HepG2 (cell line): Measurements from ENCODE around the gene SFXN5. TPM values are rescaled to one million over a fixed set of nuclear protein-coding genes. Genes with fewer than 3 reads are reported as not detected.

Source experiments
- AKNA ChIP-seq: sonication (generic); formaldehyde crosslinking; IDR thresholded peaks from 2 replicates; pipeline ENCODE4 v1.4.0; 2020; ENCODE audit warnings: missing genetic modification reagents, borderline replicate concordance
- ATF7 ChIP-seq, 2 experiments: fragments of 450-650 bp in 1 of 2; sonication (generic) in 1 of 2; formaldehyde crosslinking in 1 of 2; IDR thresholded peaks; 2 replicates each; pipeline versions ENCODE4 v1.4.0 to v1.6.1; 2016 to 2020; ENCODE audit warnings: antibody characterized with exemption in 1 of 2, mild to moderate bottlenecking in 1 of 2, missing genetic modification reagents in 1 of 2
- BORCS8-MEF2B ChIP-seq: sonication (generic); formaldehyde crosslinking; IDR thresholded peaks from 2 replicates; pipeline ENCODE4 v1.8.0; 2022; ENCODE audit warnings: mild to moderate bottlenecking, missing genetic modification reagents
- CHD4 ChIP-seq: fragments of 200-600 bp; sonication (generic); IDR thresholded peaks from 2 replicates; pipeline ENCODE4 v1.7.0; 2017; ENCODE audit warnings: mild to moderate bottlenecking, low read length, borderline replicate concordance
- ERF ChIP-seq: IDR thresholded peaks from 2 replicates; pipeline ENCODE4 v1.6.1; 2018; ENCODE audit warnings: missing biosample characterization, missing genetic modification reagents
- GZF1 ChIP-seq: sonication (generic); formaldehyde crosslinking; IDR thresholded peaks from 2 replicates; pipeline ENCODE4 v1.5.1; 2020; ENCODE audit warnings: mild to moderate bottlenecking, missing genetic modification reagents
- HNRNPL ChIP-seq: fragments of 200-400 bp; formaldehyde crosslinking; IDR thresholded peaks from 2 replicates; pipeline ENCODE4 v1.6.1; 2017; ENCODE audit warnings: mild to moderate bottlenecking, low read depth, low read length
- MEF2D ChIP-seq: sonication (generic); formaldehyde crosslinking; IDR thresholded peaks from 2 replicates; pipeline ENCODE4 v1.5.1; 2020; ENCODE audit warnings: mild to moderate bottlenecking, missing genetic modification reagents
- MXI1 ChIP-seq: IDR thresholded peaks from 3 replicates; pipeline ENCODE4 v1.6.1; 2012; ENCODE audit warnings: low read depth, low read length, inconsistent platforms, borderline replicate concordance
- MYNN ChIP-seq: sonication (generic); formaldehyde crosslinking; IDR thresholded peaks from 2 replicates; pipeline ENCODE4 v1.4.0; 2020; ENCODE audit warnings: mild to moderate bottlenecking, low read depth, missing genetic modification reagents
- NKX3-1 ChIP-seq: sonication (generic); formaldehyde crosslinking; IDR thresholded peaks from 2 replicates; pipeline ENCODE4 v1.5.0; 2020; ENCODE audit warnings: missing genetic modification reagents
- SMAD9 ChIP-seq: sonication (generic); formaldehyde crosslinking; IDR thresholded peaks from 2 replicates; pipeline ENCODE4 v1.5.1; 2020; ENCODE audit warnings: mild to moderate bottlenecking, missing genetic modification reagents
- ZBTB20 ChIP-seq: sonication (generic); formaldehyde crosslinking; IDR thresholded peaks from 2 replicates; pipeline ENCODE4 v1.8.1; 2023; ENCODE audit warnings: missing genetic modification reagents, low read depth, mild to moderate bottlenecking, borderline replicate concordance
- ZKSCAN8 ChIP-seq: IDR thresholded peaks from 2 replicates; pipeline ENCODE4 v1.6.1; 2016; ENCODE audit warnings: borderline replicate concordance, missing genetic modification reagents, missing compliant biosample characterization
- ZNF382 ChIP-seq: sonication (generic); formaldehyde crosslinking; IDR thresholded peaks from 2 replicates; pipeline ENCODE4 v1.5.0; 2020; ENCODE audit warnings: missing genetic modification reagents, mild to moderate bottlenecking, borderline replicate concordance
- ZNF441 ChIP-seq: sonication (generic); formaldehyde crosslinking; IDR thresholded peaks from 2 replicates; pipeline ENCODE4 v1.7.0; 2021; ENCODE audit warnings: missing genetic modification reagents, borderline replicate concordance
- ZNF598 ChIP-seq: sonication (generic); formaldehyde crosslinking; IDR thresholded peaks from 2 replicates; pipeline ENCODE4 v1.5.1; 2020; ENCODE audit warnings: mild to moderate bottlenecking, missing genetic modification reagents, borderline replicate concordance
- polyA plus RNA-seq, 8 experiments: library from polyadenylated mRNA; depleted of rRNA in 3 of 8; stranded (reverse) in 7 of 8; unstranded in 1 of 8; fragments of >200 nt; fragmentation: Illumina TruSeq in 4 of 8; extraction: Trizol in 4 of 8; gene quantifications; 2 replicates each; pipeline versions ENCODE4 v1.2.1 to v1.2.3, GENCODE V29; 2011 to 2016; ENCODE audit warnings: low read depth in 4 of 8, missing spikeins in 1 of 8, mixed read lengths in 1 of 8; ENCODE audit not compliant: insufficient read depth in 1 of 8
- total RNA-seq, 5 experiments: library from RNA; depleted of rRNA; stranded (reverse); fragments of >200 nt; fragmentation: Illumina TruSeq; extraction: Trizol; gene quantifications; 2 replicates each; pipeline ENCODE4 v1.2.3, GENCODE V29; 2016; ENCODE audit warnings: low read depth in 1 of 5
- TF ChIP-seq, protein P1 (sequence below): sonication (generic); formaldehyde crosslinking; IDR thresholded peaks from 2 replicates; pipeline ENCODE4 v1.5.1; 2020; ENCODE audit warnings: mild to moderate bottlenecking, moderate library complexity, missing genetic modification reagents
- TF ChIP-seq, protein P2 (sequence below): sonication (generic); formaldehyde crosslinking; IDR thresholded peaks from 2 replicates; pipeline ENCODE4 v1.4.0; 2020; ENCODE audit warnings: missing genetic modification reagents

SFXN5 gene
- total and polyA plus RNA-seq, 2 of the 13 experiments (the other 11 are each of a cell fraction or from before 2014, with no cell fraction given), result 34.9 to 37.4 TPM

DNA sequence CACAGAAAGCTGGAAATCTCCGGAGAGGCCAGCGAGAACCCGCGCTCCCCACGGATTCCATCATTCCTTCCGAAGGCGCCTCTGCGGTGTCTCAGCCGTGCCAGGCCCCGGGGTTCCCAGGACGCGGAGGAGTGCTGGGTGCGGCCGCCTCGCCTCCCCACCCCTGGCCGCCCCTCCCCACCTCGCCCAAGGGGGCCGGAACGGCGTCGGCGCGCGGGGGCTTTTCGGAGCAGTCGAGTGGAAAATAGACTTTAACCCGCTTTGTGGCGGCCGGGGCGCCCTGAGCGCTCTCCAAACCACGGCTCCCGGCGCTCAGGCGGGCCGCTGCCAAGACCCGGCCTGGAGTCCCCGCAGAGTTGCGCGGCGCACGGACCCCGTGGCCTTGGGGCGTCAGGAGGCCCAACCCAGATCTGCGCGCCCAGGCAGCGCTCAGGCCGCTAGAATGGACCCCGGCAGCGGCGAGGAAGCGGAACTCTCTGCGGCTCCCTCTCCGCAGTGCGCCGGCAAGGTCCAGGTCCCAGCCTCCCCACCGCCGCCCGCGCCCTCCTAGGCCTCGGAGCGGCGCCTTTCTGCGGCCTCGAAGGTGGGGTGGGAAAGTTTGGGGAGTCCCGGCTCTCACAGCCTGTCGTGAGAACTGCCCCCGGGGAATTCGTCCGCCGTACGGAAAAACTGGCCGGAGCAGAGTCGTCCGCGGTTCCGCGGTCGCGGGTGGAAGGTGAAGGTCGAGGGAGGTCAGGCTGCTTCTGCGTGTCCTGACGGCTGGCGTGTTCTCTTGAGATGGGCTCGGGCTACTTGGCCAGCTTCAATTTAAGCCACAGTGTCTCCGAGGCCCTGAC, 155.4 kb downstream of the SFXN5 start (continued):
- TF ChIP-seq ATF7 (IDR thresholded peaks at IDR 0.05), result no peak
- no peak for TF ChIP-seq ATF7 (CRISPR knock-in tag; IDR thresholded peaks at IDR 0.05)
- no peak for TF ChIP-seq AKNA (CRISPR knock-in tag)
- peak; percentile 26; the same call in 1 of the 2 replicates for TF ChIP-seq ZNF441
- TF ChIP-seq MYNN (CRISPR knock-in tag), result no peak
- TF ChIP-seq MEF2D (CRISPR knock-in tag), result peak; percentile 50; the same call in 1 of the 2 replicates
- TF ChIP-seq ERF (CRISPR knock-in tag), result peak; percentile 64
- TF ChIP-seq, protein P1, sequence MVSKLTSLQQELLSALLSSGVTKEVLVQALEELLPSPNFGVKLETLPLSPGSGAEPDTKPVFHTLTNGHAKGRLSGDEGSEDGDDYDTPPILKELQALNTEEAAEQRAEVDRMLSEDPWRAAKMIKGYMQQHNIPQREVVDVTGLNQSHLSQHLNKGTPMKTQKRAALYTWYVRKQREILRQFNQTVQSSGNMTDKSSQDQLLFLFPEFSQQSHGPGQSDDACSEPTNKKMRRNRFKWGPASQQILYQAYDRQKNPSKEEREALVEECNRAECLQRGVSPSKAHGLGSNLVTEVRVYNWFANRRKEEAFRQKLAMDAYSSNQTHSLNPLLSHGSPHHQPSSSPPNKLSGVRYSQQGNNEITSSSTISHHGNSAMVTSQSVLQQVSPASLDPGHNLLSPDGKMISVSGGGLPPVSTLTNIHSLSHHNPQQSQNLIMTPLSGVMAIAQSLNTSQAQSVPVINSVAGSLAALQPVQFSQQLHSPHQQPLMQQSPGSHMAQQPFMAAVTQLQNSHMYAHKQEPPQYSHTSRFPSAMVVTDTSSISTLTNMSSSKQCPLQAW (CRISPR knock-in tag), result peak; percentile 71; the same call in 1 of the 2 replicates
- no peak; the same call in 1 of the 2 replicates for TF ChIP-seq ZNF598 (CRISPR knock-in tag)
- peak; percentile 82 for TF ChIP-seq BORCS8-MEF2B
- TF ChIP-seq GZF1 (CRISPR knock-in tag), result peak; percentile 79
- peak; percentile 69; the same call in 1 of the 2 replicates for TF ChIP-seq ZBTB20 (CRISPR knock-in tag)
- TF ChIP-seq ZNF382 (CRISPR knock-in tag), result no peak
- TF ChIP-seq, protein P2, sequence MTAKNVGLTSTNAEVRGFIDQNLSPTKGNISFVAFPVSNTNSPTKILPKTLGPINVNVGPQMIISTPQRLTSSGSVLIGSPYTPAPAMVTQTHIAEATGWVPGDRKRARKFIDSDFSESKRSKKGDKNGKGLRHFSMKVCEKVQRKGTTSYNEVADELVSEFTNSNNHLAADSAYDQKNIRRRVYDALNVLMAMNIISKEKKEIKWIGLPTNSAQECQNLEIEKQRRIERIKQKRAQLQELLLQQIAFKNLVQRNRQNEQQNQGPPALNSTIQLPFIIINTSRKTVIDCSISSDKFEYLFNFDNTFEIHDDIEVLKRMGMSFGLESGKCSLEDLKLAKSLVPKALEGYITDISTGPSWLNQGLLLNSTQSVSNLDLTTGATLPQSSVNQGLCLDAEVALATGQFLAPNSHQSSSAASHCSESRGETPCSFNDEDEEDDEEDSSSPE (CRISPR knock-in tag), result peak; percentile 91
- peak; percentile 59; the same call in 1 of the 3 replicates for TF ChIP-seq MXI1
- TF ChIP-seq HNRNPL, result no peak
- no peak for TF ChIP-seq CHD4
- no peak for TF ChIP-seq ZKSCAN8 (CRISPR knock-in tag)
- peak; percentile 37; the same call in 1 of the 2 replicates for TF ChIP-seq NKX3-1 (CRISPR knock-in tag)
- TF ChIP-seq SMAD9 (CRISPR knock-in tag), result no peak
